Activated naive CD8-positive, alpha-beta T cell treated with anti-CD3 and anti-CD28 coated beads for 36 hours (primary cell): ENCODE data around the gene SKAP1. TPM values are rescaled to one million over a fixed set of nuclear protein-coding genes. Genes with fewer than 3 reads are reported as not detected.
A peak's percentile ranks its signal among the peaks of the same experiment; 100 is the strongest.
"Not testable (repeated sequence)": the region's sequence is repeated elsewhere in the genome, so short reads cannot be mapped to it uniquely, and the experiment has no call there.

Source experiments
- DNase-seq: peaks from one replicate; pipeline ENCODE4 v3.0.0; 2021
- H3K27ac Mint-ChIP-seq: one replicate; pipeline ENCODE4 v1.8.0; 2022; ENCODE audit warnings: mild to moderate bottlenecking, moderate library complexity, mixed read lengths
- H3K27me3 Mint-ChIP-seq: one replicate; pipeline ENCODE4 v1.8.0; 2022; ENCODE audit warnings: mild to moderate bottlenecking, mixed read lengths
- H3K36me3 Mint-ChIP-seq: one replicate; pipeline ENCODE4 v1.8.0; 2021; ENCODE audit warnings: mild to moderate bottlenecking, mixed read lengths
- H3K4me1 Mint-ChIP-seq: one replicate; pipeline ENCODE4 v1.8.0; 2021; ENCODE audit warnings: mixed read lengths
- H3K4me3 Mint-ChIP-seq: one replicate; pipeline ENCODE4 v1.8.0; 2022; ENCODE audit warnings: mild to moderate bottlenecking, moderate library complexity, mixed read lengths
- H3K9me3 Mint-ChIP-seq: one replicate; pipeline ENCODE4 v1.8.0; 2022; ENCODE audit warnings: mixed read lengths
- total RNA-seq, 2 experiments: library from RNA; stranded (reverse); gene quantifications; one replicate each; pipeline ENCODE4 v1.2.3, GENCODE V29; 2021

SKAP1 gene
- total RNA-seq, 2 experiments from 2014 or later = 54.2 to 55.4 TPM

DNA sequence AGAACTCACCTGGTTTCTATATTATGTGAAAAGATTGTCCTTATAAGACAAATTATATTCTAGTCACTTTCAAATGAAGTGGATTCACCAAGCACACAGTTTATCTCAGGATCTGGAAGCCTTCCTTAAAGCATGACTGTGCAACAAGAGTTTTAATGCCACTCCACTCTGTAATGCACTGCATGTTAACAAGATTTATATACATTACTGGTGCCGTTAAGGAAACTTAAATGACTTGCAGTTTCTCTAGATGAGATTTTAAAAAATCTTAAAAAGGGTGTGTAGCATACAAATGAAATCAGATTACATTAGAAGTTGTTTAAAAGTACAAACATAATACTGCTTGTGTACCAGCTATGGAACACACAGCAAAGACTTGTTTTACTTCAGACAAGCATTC, 171.7 kb downstream of the SKAP1 start:
- Mint-ChIP-seq H3K36me3 (peaks cover 7% of the 10 kb centered on the region), H3K4me3 (no peak overlapping the region), H3K4me1 (peaks cover 9% of the 10 kb centered on the region), H3K27ac (no peak overlapping the region), H3K27me3 (no peaks in the 10 kb centered on the region), H3K9me3 (no peaks in the 10 kb centered on the region)
- DNase-seq = no peak

DNA sequence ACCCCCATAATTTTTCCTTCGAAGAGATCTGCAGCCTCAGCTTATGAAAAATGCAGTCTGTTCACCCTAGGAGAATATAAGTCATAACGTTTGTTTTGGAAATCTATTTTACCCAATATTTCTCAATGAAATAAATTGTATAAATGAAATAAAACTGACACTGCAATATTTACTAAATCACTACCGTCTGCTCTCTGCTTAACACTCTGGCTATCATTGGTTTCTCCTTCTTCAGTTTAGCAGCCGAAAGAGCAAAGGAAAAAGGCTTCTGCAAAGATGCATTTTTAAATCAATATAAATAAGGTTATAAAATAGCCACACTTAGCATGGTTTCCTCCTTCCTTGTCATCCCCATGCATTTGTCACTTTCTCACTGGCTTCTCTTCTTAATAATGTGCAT, 174.3 kb downstream of the SKAP1 start:
- no peak overlapping the region for H3K4me3 Mint-ChIP-seq
- no peak overlapping the region for H3K27ac Mint-ChIP-seq
- no peak for DNase-seq
- H3K36me3 Mint-ChIP-seq = peaks cover 3% of the 10 kb centered on the region
- H3K4me1 Mint-ChIP-seq = peaks cover 7% of the 10 kb centered on the region
- H3K27me3 Mint-ChIP-seq = no peaks in the 10 kb centered on the region
- H3K9me3 Mint-ChIP-seq = no peaks in the 10 kb centered on the region

DNA sequence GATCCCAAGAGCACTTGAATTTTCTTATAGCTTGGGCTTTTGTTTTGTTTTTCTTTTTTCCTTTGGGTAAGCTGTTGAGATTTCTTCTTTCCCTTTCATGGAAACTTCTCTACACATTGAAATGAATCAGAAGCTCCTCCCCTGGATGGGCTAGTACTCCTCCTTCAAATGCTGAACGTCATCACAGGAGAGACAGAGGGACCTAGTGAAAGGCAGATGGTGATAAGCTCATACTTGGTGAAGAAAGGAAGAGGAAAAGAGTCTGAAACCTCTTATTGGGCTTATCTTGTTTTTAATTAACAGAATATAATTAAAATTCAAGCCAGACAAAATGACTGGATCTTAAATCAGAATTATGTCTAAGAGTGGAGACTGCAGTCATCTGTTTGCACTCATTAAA, 175.1 kb downstream of the SKAP1 start:
- H3K27me3 Mint-ChIP-seq = no peaks in the 10 kb centered on the region
- peaks cover 3% of the 10 kb centered on the region for H3K36me3 Mint-ChIP-seq
- H3K27ac Mint-ChIP-seq = no peak overlapping the region
- DNase-seq = no peak
- no peaks in the 10 kb centered on the region for H3K9me3 Mint-ChIP-seq
- no peak overlapping the region for H3K4me3 Mint-ChIP-seq
- peaks cover 5% of the 10 kb centered on the region for H3K4me1 Mint-ChIP-seq

DNA sequence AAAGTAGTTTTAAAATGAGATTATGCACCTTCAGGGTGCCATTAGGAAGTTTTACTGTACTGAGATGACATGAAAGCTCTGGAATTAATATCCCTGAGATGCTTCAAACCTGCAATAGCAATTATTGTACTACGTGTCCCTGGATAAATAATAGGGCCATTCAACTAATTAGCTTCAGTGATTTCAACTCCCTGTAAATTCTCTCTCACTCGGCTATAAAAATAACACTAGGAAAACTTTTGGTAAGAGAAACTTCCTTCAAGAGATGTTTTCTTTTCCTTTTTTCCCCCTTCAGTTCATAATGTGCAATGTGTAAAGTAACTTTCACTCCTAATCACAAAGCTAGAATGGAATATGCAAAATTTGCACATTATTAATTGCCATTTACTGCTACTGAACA, 176.0 kb downstream of the SKAP1 start:
- Mint-ChIP-seq H3K4me3 (no peak overlapping the region), H3K27ac (no peak overlapping the region), H3K9me3 (no peaks in the 10 kb centered on the region), H3K4me1 (peaks cover 5% of the 10 kb centered on the region), H3K36me3 (peaks cover 3% of the 10 kb centered on the region), H3K27me3 (no peaks in the 10 kb centered on the region)
- DNase-seq = no peak

DNA sequence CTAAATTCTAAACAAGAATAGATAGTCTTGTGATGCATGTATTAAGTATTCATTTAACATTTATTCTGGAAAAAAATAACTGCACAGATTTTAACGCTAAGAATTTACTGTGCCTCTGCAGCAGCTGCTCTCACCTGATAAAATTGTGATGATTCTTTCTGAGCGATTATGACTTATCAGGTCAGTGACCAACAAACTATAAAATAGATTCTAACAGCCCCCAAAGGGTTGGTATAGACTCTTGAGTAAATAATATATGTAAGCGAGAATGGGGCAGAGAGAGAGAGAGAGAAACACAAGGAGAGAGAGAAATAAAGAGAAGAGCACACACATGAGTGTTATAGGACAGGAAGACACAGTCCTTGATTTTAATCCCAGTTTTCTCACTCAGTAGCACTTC, 178.1 kb downstream of the SKAP1 start:
- H3K36me3 Mint-ChIP-seq = no peaks in the 10 kb centered on the region
- H3K27me3 Mint-ChIP-seq = no peaks in the 10 kb centered on the region
- DNase-seq = no peak
- no peaks in the 10 kb centered on the region for H3K9me3 Mint-ChIP-seq
- no peak overlapping the region for H3K27ac Mint-ChIP-seq
- H3K4me3 Mint-ChIP-seq = no peak overlapping the region
- H3K4me1 Mint-ChIP-seq = peaks cover 6% of the 10 kb centered on the region

DNA sequence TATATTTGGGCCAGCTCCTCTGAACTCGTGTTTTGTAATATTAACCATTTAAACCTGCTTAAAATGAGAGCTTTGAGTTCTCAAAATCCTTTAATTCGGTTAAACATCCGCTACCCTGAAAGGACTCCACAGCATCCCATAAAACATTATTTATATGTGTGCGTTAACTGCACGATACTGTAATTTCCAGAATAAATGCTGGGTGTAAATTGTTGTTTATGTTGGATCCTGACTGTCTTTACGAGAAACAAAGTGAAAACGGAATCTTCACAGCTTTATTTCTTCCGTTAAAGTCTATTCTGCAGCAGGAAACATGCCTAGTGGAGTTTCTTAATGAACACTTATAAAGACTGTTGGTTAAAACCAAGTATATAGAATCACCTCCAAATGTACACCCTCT, 179.1 kb downstream of the SKAP1 start:
- no peaks in the 10 kb centered on the region for H3K27me3 Mint-ChIP-seq
- no peak overlapping the region for H3K27ac Mint-ChIP-seq
- peaks cover 12% of the 10 kb centered on the region for H3K4me1 Mint-ChIP-seq
- no peak for DNase-seq
- no peak overlapping the region for H3K4me3 Mint-ChIP-seq
- no peaks in the 10 kb centered on the region for H3K9me3 Mint-ChIP-seq
- H3K36me3 Mint-ChIP-seq = no peaks in the 10 kb centered on the region

DNA sequence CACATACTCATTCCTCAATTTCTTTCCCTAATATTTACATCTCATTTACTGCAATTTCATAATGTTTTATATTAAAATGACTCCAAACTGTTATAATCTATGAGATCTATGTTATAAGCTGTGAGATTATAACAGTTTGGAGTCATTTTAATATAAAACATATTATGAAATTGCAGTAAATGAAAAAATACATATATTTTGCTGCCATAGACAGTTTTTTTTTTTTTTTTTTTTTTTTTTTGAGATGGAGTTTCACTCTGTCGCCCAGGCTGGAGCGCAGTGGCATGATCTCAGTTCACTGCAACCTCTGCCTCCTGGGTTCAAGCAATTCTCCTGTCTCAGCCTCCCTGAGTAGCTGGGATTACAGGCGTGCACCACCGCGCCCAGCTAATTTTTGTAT, 180.0 kb downstream of the SKAP1 start:
- H3K36me3 Mint-ChIP-seq, DNase-seq, H3K4me3 Mint-ChIP-seq, H3K27me3 Mint-ChIP-seq, H3K27ac Mint-ChIP-seq, H3K9me3 Mint-ChIP-seq: not testable (repeated sequence)
- H3K4me1 Mint-ChIP-seq = peaks cover 18% of the 10 kb centered on the region

DNA sequence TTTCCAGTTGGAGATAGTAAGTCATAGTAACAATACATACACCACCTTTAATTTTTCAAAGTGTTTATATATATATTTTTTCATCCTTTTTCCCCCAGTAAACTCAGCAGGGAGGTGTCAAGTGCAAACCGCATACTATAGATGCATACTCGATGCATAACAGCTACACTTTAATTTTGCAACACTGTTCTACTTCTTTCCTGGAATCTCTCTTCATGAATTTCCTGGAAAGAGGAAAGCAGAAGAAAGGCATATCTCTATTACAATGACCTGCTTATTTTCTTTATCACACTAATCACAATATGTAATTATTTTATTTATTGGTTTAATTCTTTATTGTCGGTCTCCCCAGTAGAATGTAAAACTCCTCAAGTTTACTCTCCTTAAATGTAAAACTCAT, 182.4 kb downstream of the SKAP1 start:
- Mint-ChIP-seq H3K9me3 (no peaks in the 10 kb centered on the region), H3K36me3 (no peaks in the 10 kb centered on the region), H3K27me3 (no peaks in the 10 kb centered on the region), H3K4me1 (peaks cover 32% of the 10 kb centered on the region), H3K4me3 (no peak overlapping the region), H3K27ac (no peak overlapping the region)
- no peak for DNase-seq

DNA sequence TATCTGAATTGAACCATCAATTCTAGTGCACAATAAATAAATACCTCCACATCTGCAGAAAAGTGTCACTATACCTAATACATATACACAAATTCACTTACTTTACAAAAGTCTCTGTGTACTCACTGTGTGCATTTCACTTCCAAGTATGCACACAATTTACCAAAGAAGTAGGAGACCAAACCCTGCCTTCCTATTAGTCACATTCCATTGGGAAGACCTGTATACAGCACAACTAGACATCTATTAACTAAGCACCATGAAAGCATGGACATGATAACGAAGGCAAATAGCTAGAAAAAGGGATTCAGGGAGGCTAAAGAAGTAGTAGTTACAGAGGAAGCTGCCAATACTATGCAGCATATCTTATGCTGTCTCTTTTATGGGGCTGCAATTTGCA, 183.0 kb downstream of the SKAP1 start:
- no peak for DNase-seq
- no peak overlapping the region for H3K4me3 Mint-ChIP-seq
- H3K36me3 Mint-ChIP-seq = no peaks in the 10 kb centered on the region
- no peaks in the 10 kb centered on the region for H3K27me3 Mint-ChIP-seq
- no peaks in the 10 kb centered on the region for H3K9me3 Mint-ChIP-seq
- H3K27ac Mint-ChIP-seq = no peak overlapping the region
- H3K4me1 Mint-ChIP-seq = peaks cover 32% of the 10 kb centered on the region

DNA sequence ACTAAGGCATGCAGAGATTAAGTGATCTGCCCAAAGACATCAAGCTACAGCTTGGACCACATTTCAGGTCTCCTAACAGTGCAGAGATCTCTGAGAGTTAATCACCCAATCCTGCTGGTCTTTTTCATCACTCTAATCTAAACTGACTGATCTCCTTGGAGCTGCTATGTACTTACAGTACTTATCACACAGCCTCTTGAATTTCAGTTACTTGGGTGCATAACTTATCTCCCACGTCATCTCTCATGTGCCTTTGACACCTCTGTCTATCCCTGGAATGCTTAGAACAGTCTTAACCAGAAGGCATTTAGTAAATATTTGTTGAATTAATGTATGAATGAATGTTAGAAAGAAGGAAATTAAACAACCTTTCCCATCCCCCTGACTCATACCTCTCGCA, 183.4 kb downstream of the SKAP1 start:
- DNase-seq = no peak
- H3K27me3 Mint-ChIP-seq = no peaks in the 10 kb centered on the region
- no peak overlapping the region for H3K4me3 Mint-ChIP-seq
- H3K36me3 Mint-ChIP-seq = no peaks in the 10 kb centered on the region
- H3K27ac Mint-ChIP-seq = no peak overlapping the region
- peaks cover 35% of the 10 kb centered on the region for H3K4me1 Mint-ChIP-seq
- H3K9me3 Mint-ChIP-seq = no peaks in the 10 kb centered on the region

DNA sequence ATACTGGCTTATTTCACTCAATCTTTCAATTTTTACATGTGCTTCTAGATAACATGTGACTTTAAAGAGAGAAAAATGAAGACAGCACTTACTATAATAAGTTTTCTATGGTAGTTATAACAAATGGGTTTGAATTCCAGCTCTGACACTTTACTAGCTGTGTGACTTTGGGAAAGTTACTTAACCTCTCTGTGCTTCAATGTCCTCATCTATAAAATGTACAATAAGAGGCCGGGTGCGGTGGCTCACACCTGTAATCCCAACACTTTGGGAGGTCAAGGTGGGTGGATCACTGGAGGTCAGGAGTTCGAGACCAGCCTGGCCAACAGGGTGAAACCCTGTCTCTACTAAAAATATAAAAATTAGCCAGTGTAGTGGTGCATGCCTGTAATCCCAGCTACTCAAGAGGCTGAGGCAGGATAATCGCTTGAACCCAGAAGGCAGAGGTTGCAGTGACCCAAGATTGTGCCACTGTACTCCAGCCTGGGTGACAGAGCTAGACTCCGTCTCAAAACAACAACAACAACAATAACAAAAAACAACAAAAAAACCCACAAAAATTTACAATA, 184.5 kb downstream of the SKAP1 start:
- not testable (repeated sequence) for DNase-seq, H3K4me3 Mint-ChIP-seq, H3K27ac Mint-ChIP-seq, H3K9me3 Mint-ChIP-seq, H3K36me3 Mint-ChIP-seq, H3K27me3 Mint-ChIP-seq
- peaks cover 44% of the 10 kb centered on the region for H3K4me1 Mint-ChIP-seq

DNA sequence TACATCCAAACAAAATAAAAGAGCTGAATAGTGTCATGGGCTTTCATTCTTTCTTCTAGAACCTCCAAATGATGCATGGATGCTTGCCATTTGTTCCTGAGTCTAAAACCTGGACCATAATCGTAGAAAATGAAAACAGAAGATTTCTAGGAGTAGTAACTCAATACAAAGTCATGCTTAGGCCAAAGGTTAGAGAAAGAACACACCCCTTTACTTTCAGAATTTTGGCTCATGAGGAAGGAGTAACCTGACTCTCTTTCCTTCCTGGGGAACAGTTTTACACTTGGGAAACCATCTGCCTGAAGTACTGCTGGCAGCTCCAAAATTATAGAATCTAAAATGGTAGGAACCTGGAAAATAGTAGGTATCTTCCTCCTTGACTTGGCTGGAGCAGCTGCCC, 185.2 kb downstream of the SKAP1 start:
- Mint-ChIP-seq H3K4me1 (peaks cover 47% of the 10 kb centered on the region), H3K4me3 (no peak overlapping the region), H3K9me3 (no peaks in the 10 kb centered on the region), H3K27me3 (no peaks in the 10 kb centered on the region), H3K36me3 (peaks cover 4% of the 10 kb centered on the region), H3K27ac (no peak overlapping the region)
- no peak for DNase-seq

DNA sequence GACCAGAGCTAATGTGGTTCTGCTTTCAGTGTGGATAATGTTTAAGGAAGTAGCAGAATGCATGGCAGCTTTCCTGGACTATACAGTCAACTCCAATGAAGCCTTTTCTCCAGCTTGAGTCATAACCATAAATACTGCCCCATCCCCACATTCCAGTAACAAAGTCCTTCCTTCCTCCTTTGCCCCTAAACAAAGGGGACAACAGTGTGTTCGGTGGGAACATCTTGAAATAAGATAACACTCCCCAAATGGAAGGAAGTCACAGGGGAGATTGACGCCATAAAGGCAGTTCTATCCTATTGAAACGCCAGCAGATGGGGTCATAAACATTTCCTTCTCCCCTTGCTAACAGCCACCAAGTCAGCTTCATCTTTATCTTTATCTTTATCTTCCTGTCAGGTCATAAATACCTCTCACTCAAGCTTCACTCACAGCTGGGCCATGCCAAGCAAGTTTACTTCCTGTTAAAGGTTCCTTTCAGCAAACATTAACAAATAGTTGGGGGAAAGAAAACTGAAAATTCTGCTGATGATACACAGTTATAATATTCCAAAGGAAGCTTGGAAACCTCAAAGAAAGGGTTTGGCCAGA, 185.8 kb downstream of the SKAP1 start:
- Mint-ChIP-seq H3K9me3 (no peaks in the 10 kb centered on the region), H3K36me3 (peaks cover 4% of the 10 kb centered on the region), H3K27ac (no peak overlapping the region), H3K4me3 (no peak overlapping the region), H3K27me3 (no peaks in the 10 kb centered on the region), H3K4me1 (peaks cover 51% of the 10 kb centered on the region)
- DNase-seq = no peak

DNA sequence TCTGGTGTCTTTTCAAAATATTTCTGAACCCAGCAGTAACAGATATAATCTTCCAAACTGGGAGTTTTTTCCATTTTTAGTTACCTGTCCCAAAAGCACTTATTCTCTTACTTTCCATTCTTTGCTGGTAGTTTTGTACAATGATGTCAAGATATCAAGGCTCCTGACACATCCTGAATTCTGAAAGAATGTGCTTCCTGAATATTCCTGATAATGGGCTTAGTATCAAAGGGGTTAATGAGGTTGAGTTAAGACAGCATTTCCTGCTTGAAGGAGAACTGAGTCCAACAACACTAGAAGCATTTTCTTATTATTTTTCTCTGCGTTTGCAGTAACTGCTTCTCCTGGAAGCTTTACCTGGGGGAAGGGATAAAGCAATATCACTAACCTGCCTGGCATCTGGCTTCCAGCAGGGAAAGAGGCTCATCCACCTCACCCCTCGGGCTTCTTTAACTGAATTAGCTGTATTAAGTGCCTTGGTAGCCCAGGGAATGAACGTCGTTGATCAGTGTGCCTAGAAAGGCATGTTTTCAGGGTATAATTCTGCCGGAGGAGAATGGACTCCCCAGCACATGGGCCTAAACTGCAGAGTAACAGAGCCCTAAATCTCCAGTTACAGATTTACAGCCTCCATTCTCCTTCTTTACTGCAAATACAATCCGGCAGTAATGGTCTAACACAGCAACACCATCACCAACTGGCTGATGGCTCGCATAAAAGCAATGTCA, 188.1 kb downstream of the SKAP1 start:
- no peaks in the 10 kb centered on the region for H3K27me3 Mint-ChIP-seq
- H3K9me3 Mint-ChIP-seq = no peaks in the 10 kb centered on the region
- no peak overlapping the region for H3K27ac Mint-ChIP-seq
- DNase-seq = no peak
- H3K4me1 Mint-ChIP-seq = peaks cover 61% of the 10 kb centered on the region
- no peak overlapping the region for H3K4me3 Mint-ChIP-seq
- H3K36me3 Mint-ChIP-seq = peaks cover 11% of the 10 kb centered on the region

DNA sequence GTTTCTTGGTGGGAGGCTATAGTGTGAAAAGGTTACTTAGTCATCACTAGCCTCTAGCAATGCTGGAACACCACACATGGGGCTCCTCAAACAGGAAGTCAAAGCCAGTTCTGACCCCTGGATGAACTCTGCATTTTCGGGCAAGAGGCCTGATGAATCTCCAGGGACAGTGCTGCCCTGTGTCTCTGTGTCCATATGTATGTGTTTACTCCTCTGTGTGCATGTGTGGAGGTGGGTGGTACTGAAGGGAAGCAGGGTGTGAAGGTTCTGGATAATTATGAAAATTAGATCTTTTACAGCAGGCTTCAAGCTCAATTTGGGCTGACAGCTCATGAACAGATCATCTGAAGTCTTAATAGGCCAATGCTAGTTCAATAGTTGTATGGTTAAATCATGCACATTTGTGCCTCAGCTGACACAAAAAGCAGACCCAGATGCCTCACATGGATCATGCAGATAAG, 188.9 kb downstream of the SKAP1 start:
- peaks cover 58% of the 10 kb centered on the region for H3K4me1 Mint-ChIP-seq
- no peaks in the 10 kb centered on the region for H3K9me3 Mint-ChIP-seq
- H3K27me3 Mint-ChIP-seq = no peaks in the 10 kb centered on the region
- H3K27ac Mint-ChIP-seq = peak overlapping the region; percentile 60
- peak; percentile 19 for DNase-seq
- no peak overlapping the region for H3K4me3 Mint-ChIP-seq
- H3K36me3 Mint-ChIP-seq = peaks cover 11% of the 10 kb centered on the region
